MM.1S (cell line): ENCODE data around the gene SORD.
"Not testable (repeated sequence)": the region's sequence is repeated elsewhere in the genome, so short reads cannot be mapped to it uniquely, and the experiment has no call there.

Experiments used
- EZH2 ChIP-seq: fragments of 300-600 bp; sonication (generic); optimal IDR thresholded peaks from 2 replicates; pipeline ENCODE3; 2017; ENCODE audit warnings: low read depth, mild to moderate bottlenecking, antibody characterized with exemption, low read length, mixed read lengths
- TF ChIP-seq, protein P1 (sequence below): fragments of 300-600 bp; sonication (generic); IDR thresholded peaks from 2 replicates; pipeline ENCODE4 v1.5.1; 2016; ENCODE audit warnings: antibody characterized with exemption, low read length, mixed read lengths

DNA sequence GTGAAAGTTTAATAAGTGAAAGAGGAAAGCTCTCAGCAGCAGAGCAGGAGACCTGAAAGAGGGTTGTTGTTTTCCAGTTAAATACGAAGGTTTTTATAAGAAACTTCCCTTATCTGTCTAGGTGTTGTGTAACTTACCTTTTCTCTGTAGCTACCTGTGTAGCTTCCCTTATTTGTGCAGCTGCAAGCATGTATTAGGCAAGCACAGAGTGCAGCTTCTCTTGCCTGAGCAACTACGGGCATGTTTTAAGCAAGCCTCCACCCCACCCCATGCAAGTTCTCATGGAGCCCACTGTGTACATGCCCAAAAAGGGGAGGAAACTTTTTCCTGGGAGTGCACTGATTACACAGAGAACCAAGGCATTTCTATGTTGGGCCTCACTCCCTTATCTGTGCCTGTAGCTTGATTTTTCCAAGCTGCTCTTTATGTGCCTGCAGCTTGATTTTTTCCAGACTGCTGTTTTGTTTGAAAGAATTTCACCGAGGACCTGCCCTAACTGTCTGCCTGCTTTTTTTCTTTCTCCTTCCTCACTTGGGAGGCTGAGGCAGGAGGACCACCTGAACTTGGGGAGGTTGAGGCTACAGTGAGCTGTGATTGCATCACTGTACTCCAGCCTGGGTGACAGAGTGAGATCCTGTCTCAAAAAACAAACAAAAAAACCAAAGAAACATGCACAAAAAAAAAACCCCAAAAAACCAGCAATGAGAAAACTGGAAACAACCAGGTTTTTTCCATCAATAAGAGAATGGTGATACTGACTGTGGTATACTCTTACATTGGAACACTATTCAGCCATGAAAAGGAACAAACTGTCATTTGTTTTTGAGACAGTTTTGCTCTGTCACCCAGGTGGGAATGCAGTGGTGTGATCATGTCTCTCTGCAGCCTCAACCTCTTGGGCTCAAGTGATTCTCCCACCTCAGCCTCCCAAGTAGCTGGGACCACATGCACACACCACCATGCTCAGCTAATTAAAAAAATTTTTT is 36.0 kb downstream of the SORD start:
- TF ChIP-seq, protein P1, sequence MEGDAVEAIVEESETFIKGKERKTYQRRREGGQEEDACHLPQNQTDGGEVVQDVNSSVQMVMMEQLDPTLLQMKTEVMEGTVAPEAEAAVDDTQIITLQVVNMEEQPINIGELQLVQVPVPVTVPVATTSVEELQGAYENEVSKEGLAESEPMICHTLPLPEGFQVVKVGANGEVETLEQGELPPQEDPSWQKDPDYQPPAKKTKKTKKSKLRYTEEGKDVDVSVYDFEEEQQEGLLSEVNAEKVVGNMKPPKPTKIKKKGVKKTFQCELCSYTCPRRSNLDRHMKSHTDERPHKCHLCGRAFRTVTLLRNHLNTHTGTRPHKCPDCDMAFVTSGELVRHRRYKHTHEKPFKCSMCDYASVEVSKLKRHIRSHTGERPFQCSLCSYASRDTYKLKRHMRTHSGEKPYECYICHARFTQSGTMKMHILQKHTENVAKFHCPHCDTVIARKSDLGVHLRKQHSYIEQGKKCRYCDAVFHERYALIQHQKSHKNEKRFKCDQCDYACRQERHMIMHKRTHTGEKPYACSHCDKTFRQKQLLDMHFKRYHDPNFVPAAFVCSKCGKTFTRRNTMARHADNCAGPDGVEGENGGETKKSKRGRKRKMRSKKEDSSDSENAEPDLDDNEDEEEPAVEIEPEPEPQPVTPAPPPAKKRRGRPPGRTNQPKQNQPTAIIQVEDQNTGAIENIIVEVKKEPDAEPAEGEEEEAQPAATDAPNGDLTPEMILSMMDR: not testable (repeated sequence)
- not testable (repeated sequence) for TF ChIP-seq EZH2
